HepG2 (cell line): ENCODE results near the gene TMEM14A. TPM values are rescaled to one million over a fixed set of nuclear protein-coding genes. Genes with fewer than 3 reads are reported as not detected.

ENCODE experiments used
- CHD4 ChIP-seq: fragments of 200-600 bp; sonication (generic); IDR thresholded peaks from 2 replicates; pipeline ENCODE4 v1.7.0; 2017; ENCODE audit warnings: mild to moderate bottlenecking, low read length, borderline replicate concordance
- DPF2 ChIP-seq: sonication (generic); formaldehyde crosslinking; IDR thresholded peaks from 2 replicates; pipeline ENCODE4 v1.4.0; 2020; ENCODE audit warnings: mild to moderate bottlenecking, low read depth, missing genetic modification reagents, borderline replicate concordance
- GABPB1 ChIP-seq: IDR thresholded peaks from 2 replicates; pipeline ENCODE4 v1.6.1; 2016; ENCODE audit warnings: mild to moderate bottlenecking, missing genetic modification reagents, moderate library complexity, missing compliant biosample characterization
- GZF1 ChIP-seq: sonication (generic); formaldehyde crosslinking; IDR thresholded peaks from 2 replicates; pipeline ENCODE4 v1.5.1; 2020; ENCODE audit warnings: mild to moderate bottlenecking, missing genetic modification reagents
- HDAC1 ChIP-seq: sonication (generic); formaldehyde crosslinking; IDR thresholded peaks from 2 replicates; pipeline ENCODE4 v1.5.1; 2020; ENCODE audit warnings: mild to moderate bottlenecking, missing genetic modification reagents
- HDAC2 ChIP-seq: sonication (generic); formaldehyde crosslinking; IDR thresholded peaks from 2 replicates; pipeline ENCODE4 v1.4.0; 2020; ENCODE audit warnings: missing genetic modification reagents
- SMAD3 ChIP-seq: sonication (generic); formaldehyde crosslinking; IDR thresholded peaks from 2 replicates; pipeline ENCODE4 v1.4.0; 2020; ENCODE audit warnings: missing genetic modification reagents
- SMARCE1 ChIP-seq: fragments of 450-650 bp; IDR thresholded peaks from 2 replicates; pipeline ENCODE4 v1.6.1; 2017; ENCODE audit warnings: borderline replicate concordance
- THRA ChIP-seq: sonication (generic); formaldehyde crosslinking; IDR thresholded peaks from 2 replicates; pipeline ENCODE4 v1.4.0; 2020; ENCODE audit warnings: missing genetic modification reagents, borderline replicate concordance
- ZFP90 ChIP-seq: sonication (generic); formaldehyde crosslinking; IDR thresholded peaks from 2 replicates; pipeline ENCODE4 v1.8.0; 2022; ENCODE audit warnings: missing genetic modification reagents, mild to moderate bottlenecking, inconsistent platforms, borderline replicate concordance
- ZNF20 ChIP-seq: sonication (generic); formaldehyde crosslinking; IDR thresholded peaks from 2 replicates; pipeline ENCODE4 v1.4.0; 2020; ENCODE audit warnings: mild to moderate bottlenecking, moderate library complexity, missing genetic modification reagents
- ZNF333 ChIP-seq: sonication (generic); formaldehyde crosslinking; IDR thresholded peaks from 2 replicates; pipeline ENCODE4 v1.4.0; 2020; ENCODE audit warnings: mild to moderate bottlenecking, missing genetic modification reagents, borderline replicate concordance
- ZNF761 ChIP-seq: sonication (generic); formaldehyde crosslinking; conservative IDR thresholded peaks from 2 replicates; pipeline ENCODE4 v1.4.0; 2020; ENCODE audit warnings: mild to moderate bottlenecking, missing genetic modification reagents
- ZNF780A ChIP-seq: sonication (generic); formaldehyde crosslinking; IDR thresholded peaks from 2 replicates; pipeline ENCODE4 v1.8.0; 2022; ENCODE audit warnings: mild to moderate bottlenecking, missing genetic modification reagents, moderate library complexity
- ZSCAN29 ChIP-seq: sonication (generic); formaldehyde crosslinking; conservative IDR thresholded peaks from 2 replicates; pipeline ENCODE4 v1.4.0; 2020; ENCODE audit warnings: mild to moderate bottlenecking, missing genetic modification reagents
- polyA plus RNA-seq, 8 experiments: library from polyadenylated mRNA; depleted of rRNA in 3 of 8; stranded (reverse) in 7 of 8; unstranded in 1 of 8; fragments of >200 nt; fragmentation: Illumina TruSeq in 4 of 8; extraction: Trizol in 4 of 8; gene quantifications; 2 replicates each; pipeline versions ENCODE4 v1.2.1 to v1.2.3, GENCODE V29; 2011 to 2016; ENCODE audit warnings: low read depth in 4 of 8, missing spikeins in 1 of 8, mixed read lengths in 1 of 8; ENCODE audit not compliant: insufficient read depth in 1 of 8
- total RNA-seq, 5 experiments: library from RNA; depleted of rRNA; stranded (reverse); fragments of >200 nt; fragmentation: Illumina TruSeq; extraction: Trizol; gene quantifications; 2 replicates each; pipeline ENCODE4 v1.2.3, GENCODE V29; 2016; ENCODE audit warnings: low read depth in 1 of 5
- TF ChIP-seq, protein P1 (sequence below): sonication (generic); formaldehyde crosslinking; IDR thresholded peaks from 2 replicates; pipeline ENCODE4 v1.5.0; 2020; ENCODE audit warnings: missing genetic modification reagents
- TF ChIP-seq, protein P2 (sequence below): sonication (generic); formaldehyde crosslinking; IDR thresholded peaks from 2 replicates; pipeline ENCODE4 v1.8.1; 2023; ENCODE audit warnings: mild to moderate bottlenecking, moderate library complexity, missing genetic modification reagents
- TF ChIP-seq, protein P3 (sequence below): sonication (generic); formaldehyde crosslinking; IDR thresholded peaks from 2 replicates; pipeline ENCODE4 v1.8.1; 2023; ENCODE audit warnings: mild to moderate bottlenecking, inconsistent platforms, moderate library complexity, missing genetic modification reagents, borderline replicate concordance
- TF ChIP-seq, protein P4 (sequence below): fragments of 450-650 bp; IDR thresholded peaks from 2 replicates; pipeline ENCODE4 v1.6.1; 2017; ENCODE audit warnings: mild to moderate bottlenecking

The TMEM14A gene
- total and polyA plus RNA-seq, 2 of the 13 experiments (the other 11 are each of a cell fraction or from before 2014, with no cell fraction given) = 24.6 to 73.7 TPM

DNA sequence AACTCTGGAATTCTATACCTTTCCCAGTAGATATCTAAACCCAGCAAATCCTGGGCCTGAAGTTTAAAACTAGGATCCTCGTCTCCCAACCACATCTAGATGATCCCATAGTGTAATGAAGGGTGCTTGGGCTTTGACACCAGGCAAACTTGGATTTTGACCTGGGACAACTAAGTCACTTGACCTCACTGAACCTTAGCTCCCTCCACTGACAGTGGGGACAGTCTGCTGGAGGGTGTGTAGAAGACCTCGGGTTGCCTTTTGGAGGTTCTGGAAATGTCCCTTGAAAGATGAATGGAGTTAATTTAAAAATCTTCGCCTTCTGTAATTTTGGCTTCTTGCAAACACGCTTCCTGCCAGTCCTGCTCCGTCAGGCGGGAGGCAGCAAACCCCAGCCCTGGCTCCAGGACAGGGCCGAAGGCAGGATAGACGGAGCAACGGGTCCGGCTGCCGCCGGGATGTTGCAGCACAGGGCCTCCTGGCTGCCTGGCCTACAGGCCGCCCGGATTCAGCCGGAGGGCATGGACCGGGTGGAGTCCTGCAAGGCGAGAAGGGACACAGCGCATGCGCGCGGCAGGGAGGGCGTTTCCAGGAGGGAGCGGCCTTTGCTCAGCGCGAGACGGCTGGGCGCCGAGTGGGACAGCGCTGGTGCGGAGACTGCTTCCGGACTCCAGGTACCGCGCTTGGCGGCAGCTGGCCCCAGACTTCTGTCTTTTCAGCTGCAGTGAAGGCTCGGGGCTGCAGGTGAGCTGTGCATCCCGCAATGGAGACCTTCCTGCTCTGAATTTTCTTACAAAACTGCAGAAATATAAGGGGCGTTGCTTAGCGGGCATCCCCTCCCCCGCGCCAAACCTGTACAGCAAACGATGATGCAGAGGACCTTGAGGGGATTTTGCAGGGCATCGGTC lies at the start of gene TMEM14A (continued):
- peak; percentile 44; the same call in 1 of the 2 replicates for TF ChIP-seq SMAD3 (CRISPR knock-in tag)
- peak; percentile 83; the same call in 1 of the 2 replicates for TF ChIP-seq HDAC2
- peak; percentile 71; the same call in 1 of the 2 replicates for TF ChIP-seq ZNF20 (CRISPR knock-in tag)
- TF ChIP-seq CHD4 = no peak
- TF ChIP-seq HDAC1 (CRISPR knock-in tag) = peak; percentile 92
- peak; percentile 64; the same call in 1 of the 2 replicates for TF ChIP-seq THRA (CRISPR knock-in tag)
- TF ChIP-seq ZSCAN29 = peak; percentile 95
- TF ChIP-seq ZNF333 (CRISPR knock-in tag) = no peak; the same call in 1 of the 2 replicates
- TF ChIP-seq, protein P1, sequence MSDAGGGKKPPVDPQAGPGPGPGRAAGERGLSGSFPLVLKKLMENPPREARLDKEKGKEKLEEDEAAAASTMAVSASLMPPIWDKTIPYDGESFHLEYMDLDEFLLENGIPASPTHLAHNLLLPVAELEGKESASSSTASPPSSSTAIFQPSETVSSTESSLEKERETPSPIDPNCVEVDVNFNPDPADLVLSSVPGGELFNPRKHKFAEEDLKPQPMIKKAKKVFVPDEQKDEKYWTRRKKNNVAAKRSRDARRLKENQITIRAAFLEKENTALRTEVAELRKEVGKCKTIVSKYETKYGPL = peak; percentile 79; the same call in 1 of the 2 replicates
- peak; percentile 88 for TF ChIP-seq GABPB1 (CRISPR knock-in tag)
- TF ChIP-seq GZF1 (CRISPR knock-in tag) = no peak; the same call in 1 of the 2 replicates
- TF ChIP-seq, protein P2, sequence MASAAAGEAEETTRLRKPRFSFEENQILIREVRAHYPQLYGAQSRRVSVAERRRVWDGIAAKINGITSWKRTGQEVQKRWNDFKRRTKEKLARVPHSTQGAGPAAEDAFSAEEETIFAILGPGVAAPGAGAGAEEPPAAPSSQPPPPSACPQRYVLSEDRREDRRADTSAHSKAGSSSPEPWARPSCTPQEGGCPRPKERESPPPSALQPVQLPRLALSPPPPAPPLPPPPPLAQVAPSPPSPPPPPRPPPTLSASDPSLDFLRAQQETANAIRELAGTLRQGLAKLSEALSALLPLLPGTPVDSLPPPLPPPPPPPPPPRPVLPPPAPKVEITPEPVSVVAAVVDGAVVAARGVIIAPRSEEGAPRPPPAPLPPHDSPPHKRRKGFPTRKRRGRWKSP (CRISPR knock-in tag) = peak; percentile 89
- TF ChIP-seq ZNF761 = no peak
- peak; percentile 97 for TF ChIP-seq ZFP90 (CRISPR knock-in tag)
- TF ChIP-seq ZNF780A (CRISPR knock-in tag) = no peak
- TF ChIP-seq, protein P3, sequence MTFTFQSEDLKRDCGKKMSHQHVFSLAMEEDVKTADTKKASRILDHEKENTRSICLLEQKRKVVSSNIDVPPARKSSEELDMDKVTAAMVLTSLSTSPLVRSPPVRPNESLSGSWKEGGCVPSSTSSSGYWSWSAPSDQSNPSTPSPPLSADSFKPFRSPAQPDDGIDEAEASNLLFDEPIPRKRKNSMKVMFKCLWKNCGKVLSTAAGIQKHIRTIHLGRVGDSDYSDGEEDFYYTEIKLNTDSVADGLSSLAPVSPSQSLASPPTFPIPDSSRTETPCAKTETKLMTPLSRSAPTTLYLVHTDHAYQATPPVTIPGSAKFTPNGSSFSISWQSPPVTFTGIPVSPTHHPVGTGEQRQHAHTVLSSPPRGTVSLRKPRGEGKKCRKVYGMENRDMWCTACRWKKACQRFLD = peak; percentile 55; the same call in 1 of the 2 replicates
- TF ChIP-seq SMARCE1 = no peak
- TF ChIP-seq, protein P4, sequence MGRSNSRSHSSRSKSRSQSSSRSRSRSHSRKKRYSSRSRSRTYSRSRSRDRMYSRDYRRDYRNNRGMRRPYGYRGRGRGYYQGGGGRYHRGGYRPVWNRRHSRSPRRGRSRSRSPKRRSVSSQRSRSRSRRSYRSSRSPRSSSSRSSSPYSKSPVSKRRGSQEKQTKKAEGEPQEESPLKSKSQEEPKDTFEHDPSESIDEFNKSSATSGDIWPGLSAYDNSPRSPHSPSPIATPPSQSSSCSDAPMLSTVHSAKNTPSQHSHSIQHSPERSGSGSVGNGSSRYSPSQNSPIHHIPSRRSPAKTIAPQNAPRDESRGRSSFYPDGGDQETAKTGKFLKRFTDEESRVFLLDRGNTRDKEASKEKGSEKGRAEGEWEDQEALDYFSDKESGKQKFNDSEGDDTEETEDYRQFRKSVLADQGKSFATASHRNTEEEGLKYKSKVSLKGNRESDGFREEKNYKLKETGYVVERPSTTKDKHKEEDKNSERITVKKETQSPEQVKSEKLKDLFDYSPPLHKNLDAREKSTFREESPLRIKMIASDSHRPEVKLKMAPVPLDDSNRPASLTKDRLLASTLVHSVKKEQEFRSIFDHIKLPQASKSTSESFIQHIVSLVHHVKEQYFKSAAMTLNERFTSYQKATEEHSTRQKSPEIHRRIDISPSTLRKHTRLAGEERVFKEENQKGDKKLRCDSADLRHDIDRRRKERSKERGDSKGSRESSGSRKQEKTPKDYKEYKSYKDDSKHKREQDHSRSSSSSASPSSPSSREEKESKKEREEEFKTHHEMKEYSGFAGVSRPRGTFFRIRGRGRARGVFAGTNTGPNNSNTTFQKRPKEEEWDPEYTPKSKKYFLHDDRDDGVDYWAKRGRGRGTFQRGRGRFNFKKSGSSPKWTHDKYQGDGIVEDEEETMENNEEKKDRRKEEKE = no peak
- no peak for TF ChIP-seq DPF2 (CRISPR knock-in tag)
